HepG2 (cell line): ENCODE data around the gene RNF148. TPM values are rescaled to one million over a fixed set of nuclear protein-coding genes. Genes with fewer than 3 reads are reported as not detected.

ENCODE experiments used
- ATAC-seq: fragments of 200-7000 bp; cut with Tn5 transposase; 3 replicates; pipeline ENCODE4 v1.9.1; 2020; ENCODE audit warnings: mild to moderate bottlenecking, moderate library complexity
- BruUV-seq: library from RNA; stranded (reverse); fragments of 400-500 nt; replicated peaks from 2 replicates; lab custom pipeline; 2021; lab: Mats Ljungman, UMichigan
- CTCF ChIA-PET: fragments of 300-600 bp; formaldehyde crosslinking; extraction: SDS; loops from one replicate; lab custom pipeline; 2021; ENCODE audit warnings: low total read pairs, inconsistent platforms, low intra/inter-chr PET ratio; lab: Yijun Ruan, JAX
- POLR2A ChIA-PET: fragments of 350-600 bp; sonication (Branson Sonifier 250); formaldehyde crosslinking; loops from one replicate; lab custom pipeline; 2020; ENCODE audit warnings: antibody characterized with exemption, inconsistent platforms; lab: Yijun Ruan, JAX
- DNase-seq: peaks from one replicate; pipeline ENCODE4 v3.0.0-alpha.2; 2015; ENCODE audit warnings: low spot score
- FAIRE-seq: peaks from 3 replicates; lab custom pipeline; 2011; peaks lifted over from hg19 to GRCh38; lab: Jason Lieb, UNC
- H2AFZ ChIP-seq: one replicate; pipeline ENCODE4 v1.6.1; 2011; ENCODE audit warnings: low read length, inconsistent platforms
- H3K27ac ChIP-seq: fragments of 300-600 bp; 3 replicates; pipeline ENCODE4 v1.8.0; 2011; ENCODE audit warnings: mixed run types, mild to moderate bottlenecking, mixed read lengths, low read length, inconsistent platforms; ENCODE audit not compliant: insufficient read depth; ENCODE audit errors: extremely low read length
- H3K27me3 ChIP-seq, 2 experiments: fragments of 200-600 bp in 1 of 2; 2 replicates in 1 of 2; 3 replicates in 1 of 2; pipeline versions ENCODE4 v1.6.0 to v1.8.0; 2011; ENCODE audit warnings: low read length in 2 of 2, mild to moderate bottlenecking in 2 of 2, moderate library complexity in 2 of 2, inconsistent platforms in 1 of 2; ENCODE audit not compliant: insufficient read depth in 2 of 2, control insufficient read depth in 1 of 2
- H3K36me3 ChIP-seq, 2 experiments: fragments of 200-600 bp in 1 of 2; replicated peaks in 1 of 2; 2 replicates in 1 of 2; 3 replicates in 1 of 2; pipeline versions ENCODE4 v1.5.1 to v1.8.0; 2011; ENCODE audit warnings: low read length in 2 of 2, inconsistent platforms in 1 of 2; ENCODE audit not compliant: insufficient read depth in 2 of 2, control insufficient read depth in 1 of 2
- H3K4me1 ChIP-seq: 2 replicates; pipeline ENCODE4 v1.5.1; 2012; ENCODE audit warnings: low read length, inconsistent platforms; ENCODE audit not compliant: insufficient read depth
- H3K4me2 ChIP-seq: 2 replicates; pipeline ENCODE4 v1.6.0; 2011; ENCODE audit warnings: low read depth, low read length, inconsistent platforms
- H3K4me3 ChIP-seq, 3 experiments: fragments of 200-600 bp in 1 of 3; sonication (generic), shearing (Covaris generic) in 1 of 3; replicated peaks in 1 of 3; 2 replicates each; pipeline ENCODE4 v1.5.1; 2011 to 2016; ENCODE audit warnings: low read length in 3 of 3, inconsistent platforms in 2 of 3, low read depth in 2 of 3, mild to moderate bottlenecking in 2 of 3, control low read depth in 1 of 3, mixed read lengths in 1 of 3; ENCODE audit not compliant: insufficient read depth in 1 of 3
- H3K79me2 ChIP-seq: one replicate; pipeline ENCODE4 v1.6.1; 2011; ENCODE audit warnings: low read length, inconsistent platforms; ENCODE audit not compliant: insufficient read depth
- H3K9ac ChIP-seq: 2 replicates; pipeline ENCODE4 v1.6.0; 2011; ENCODE audit warnings: mild to moderate bottlenecking, low read depth, low read length, inconsistent platforms; ENCODE audit not compliant: insufficient read depth
- H3K9me3 ChIP-seq: 2 replicates; pipeline ENCODE4 v1.5.1; 2012; ENCODE audit warnings: mild to moderate bottlenecking, low read length
- H4K20me1 ChIP-seq: 2 replicates; pipeline ENCODE4 v1.6.0; 2011; ENCODE audit warnings: inconsistent platforms, mild to moderate bottlenecking, low read length, moderate library complexity; ENCODE audit not compliant: insufficient read depth
- GPN1 ChIP-seq: sonication (generic); formaldehyde crosslinking; IDR thresholded peaks from 2 replicates; pipeline ENCODE4 v1.5.1; 2020; ENCODE audit warnings: missing genetic modification reagents, borderline replicate concordance
- KMT2B ChIP-seq: IDR thresholded peaks from 2 replicates; pipeline ENCODE4 v1.6.1; 2016; ENCODE audit warnings: missing genetic modification reagents, missing compliant biosample characterization
- MAZ ChIP-seq, 2 experiments: sonication (generic) in 1 of 2; formaldehyde crosslinking in 1 of 2; IDR thresholded peaks; 2 replicates each; pipeline versions ENCODE4 v1.5.0 to v1.6.1; 2012 to 2020; ENCODE audit warnings: low read depth in 2 of 2, mild to moderate bottlenecking in 2 of 2, borderline replicate concordance in 1 of 2, improper control_type of control experiment in 1 of 2, low read length in 1 of 2, missing genetic modification reagents in 1 of 2, moderate library complexity in 1 of 2
- ZNF143 ChIP-seq: sonication (generic); formaldehyde crosslinking; IDR thresholded peaks from 2 replicates; pipeline ENCODE4 v1.4.0; 2020; ENCODE audit warnings: missing genetic modification reagents
- ZNF766 ChIP-seq: sonication (generic); formaldehyde crosslinking; IDR thresholded peaks from 2 replicates; pipeline ENCODE4 v1.5.0; 2020; ENCODE audit warnings: missing genetic modification reagents, borderline replicate concordance
- ZNF773 ChIP-seq: sonication (generic); formaldehyde crosslinking; IDR thresholded peaks from 2 replicates; pipeline ENCODE4 v1.4.0; 2020; ENCODE audit warnings: missing genetic modification reagents, borderline replicate concordance
- WGBS: methylation state at CpG from one replicate; pipeline ENCODE4 v1.1.6; 2017; ENCODE audit warnings: low lambda C conversion rate; 5-methylcytosine and 5-hydroxymethylcytosine counted together
- in situ Hi-C: cut with HindIII; loops from 2 replicates; pipeline ENCODE4 v1.10.0; 2017; ENCODE audit warnings: low pct_unique_long_range_greater_than_20kb; ENCODE audit not compliant: extremely low pct_ligation_motif_present
- intact Hi-C: fragments of 100-400 bp; cut with micrococcal nuclease; formaldehyde crosslinking; loops from one replicate; pipeline ENCODE4 v1.10.0; 2022; ENCODE audit not compliant: unreplicated experiment
- polyA plus RNA-seq, 8 experiments: library from polyadenylated mRNA; depleted of rRNA in 3 of 8; stranded (reverse) in 7 of 8; unstranded in 1 of 8; fragments of >200 nt; fragmentation: Illumina TruSeq in 4 of 8; extraction: Trizol in 4 of 8; gene quantifications; 2 replicates each; pipeline versions ENCODE4 v1.2.1 to v1.2.3, GENCODE V29; 2011 to 2016; ENCODE audit warnings: low read depth in 4 of 8, missing spikeins in 1 of 8, mixed read lengths in 1 of 8; ENCODE audit not compliant: insufficient read depth in 1 of 8
- total RNA-seq, 5 experiments: library from RNA; depleted of rRNA; stranded (reverse); fragments of >200 nt; fragmentation: Illumina TruSeq; extraction: Trizol; gene quantifications; 2 replicates each; pipeline ENCODE4 v1.2.3, GENCODE V29; 2016; ENCODE audit warnings: low read depth in 1 of 5
- TF ChIP-seq, protein P1 (sequence below): sonication (generic); formaldehyde crosslinking; IDR thresholded peaks from 2 replicates; pipeline ENCODE4 v1.4.0; 2020; ENCODE audit warnings: missing genetic modification reagents, mild to moderate bottlenecking, borderline replicate concordance
- TF ChIP-seq, protein P2 (sequence below): IDR thresholded peaks from 2 replicates; pipeline ENCODE4 v1.6.1; 2016; ENCODE audit warnings: low read depth, borderline replicate concordance
- TF ChIP-seq, protein P3 (sequence below): sonication (generic); formaldehyde crosslinking; IDR thresholded peaks from 2 replicates; pipeline ENCODE4 v1.4.0; 2020; ENCODE audit warnings: missing genetic modification reagents
- TF ChIP-seq, protein P4 (sequence below): sonication (generic); formaldehyde crosslinking; conservative IDR thresholded peaks from 2 replicates; pipeline ENCODE4 v1.4.0; 2020; ENCODE audit warnings: missing genetic modification reagents
- TF ChIP-seq, protein P5 (sequence below): sonication (generic); formaldehyde crosslinking; IDR thresholded peaks from 2 replicates; pipeline ENCODE4 v1.8.1; 2023; ENCODE audit warnings: mild to moderate bottlenecking, missing genetic modification reagents
- TF ChIP-seq, protein P6 (sequence below): sonication (generic); formaldehyde crosslinking; IDR thresholded peaks from 2 replicates; pipeline ENCODE4 v1.4.0; 2020; ENCODE audit warnings: mild to moderate bottlenecking, missing genetic modification reagents

Gene RNF148
- total and polyA plus RNA-seq, 2 of the 13 experiments (the other 11 are each of a cell fraction or from before 2014, with no cell fraction given), result 0.16 to 1.6 TPM

DNA sequence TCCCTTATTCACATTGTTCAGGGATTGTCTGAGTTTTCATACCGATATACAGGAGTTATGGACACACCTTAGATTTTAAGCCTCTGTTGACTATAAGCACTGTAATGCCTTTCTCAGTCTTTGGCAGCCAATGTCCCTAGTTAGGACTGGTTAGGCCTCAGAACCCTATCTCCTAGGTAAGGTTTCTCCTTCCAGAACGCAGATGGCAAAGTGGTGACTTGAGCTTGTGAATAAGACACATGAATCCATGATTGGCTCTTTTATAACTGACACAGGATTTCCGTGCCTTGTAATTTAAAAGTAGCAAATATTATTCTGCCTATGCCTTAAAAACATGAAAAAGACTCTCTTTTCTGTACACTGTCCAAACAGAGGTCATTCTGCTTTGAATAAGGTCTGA, 12.5 kb upstream of the RNF148 start:
- FAIRE-seq, result no peak
- BruUV-seq, result no TSS peak
- 100% methylated on average over 3 of the region's 3 CpGs for WGBS
- TF ChIP-seq MAZ (IDR thresholded peaks at IDR 0.05; ENCODE audit: borderline replicate concordance, low read depth, low read length) (no peak), MAZ (CRISPR knock-in tag; IDR thresholded peaks at IDR 0.05; ENCODE audit: low read depth) (no peak), KMT2B (CRISPR knock-in tag) (no peak), ZNF143 (CRISPR knock-in tag) (no peak), ZNF766 (no peak), ZNF773 (CRISPR knock-in tag) (no peak), GPN1 (CRISPR knock-in tag) (no peak)
- TF ChIP-seq, protein P1, sequence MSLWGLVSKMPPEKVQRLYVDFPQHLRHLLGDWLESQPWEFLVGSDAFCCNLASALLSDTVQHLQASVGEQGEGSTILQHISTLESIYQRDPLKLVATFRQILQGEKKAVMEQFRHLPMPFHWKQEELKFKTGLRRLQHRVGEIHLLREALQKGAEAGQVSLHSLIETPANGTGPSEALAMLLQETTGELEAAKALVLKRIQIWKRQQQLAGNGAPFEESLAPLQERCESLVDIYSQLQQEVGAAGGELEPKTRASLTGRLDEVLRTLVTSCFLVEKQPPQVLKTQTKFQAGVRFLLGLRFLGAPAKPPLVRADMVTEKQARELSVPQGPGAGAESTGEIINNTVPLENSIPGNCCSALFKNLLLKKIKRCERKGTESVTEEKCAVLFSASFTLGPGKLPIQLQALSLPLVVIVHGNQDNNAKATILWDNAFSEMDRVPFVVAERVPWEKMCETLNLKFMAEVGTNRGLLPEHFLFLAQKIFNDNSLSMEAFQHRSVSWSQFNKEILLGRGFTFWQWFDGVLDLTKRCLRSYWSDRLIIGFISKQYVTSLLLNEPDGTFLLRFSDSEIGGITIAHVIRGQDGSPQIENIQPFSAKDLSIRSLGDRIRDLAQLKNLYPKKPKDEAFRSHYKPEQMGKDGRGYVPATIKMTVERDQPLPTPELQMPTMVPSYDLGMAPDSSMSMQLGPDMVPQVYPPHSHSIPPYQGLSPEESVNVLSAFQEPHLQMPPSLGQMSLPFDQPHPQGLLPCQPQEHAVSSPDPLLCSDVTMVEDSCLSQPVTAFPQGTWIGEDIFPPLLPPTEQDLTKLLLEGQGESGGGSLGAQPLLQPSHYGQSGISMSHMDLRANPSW (CRISPR knock-in tag), result no peak
- TF ChIP-seq, protein P2, sequence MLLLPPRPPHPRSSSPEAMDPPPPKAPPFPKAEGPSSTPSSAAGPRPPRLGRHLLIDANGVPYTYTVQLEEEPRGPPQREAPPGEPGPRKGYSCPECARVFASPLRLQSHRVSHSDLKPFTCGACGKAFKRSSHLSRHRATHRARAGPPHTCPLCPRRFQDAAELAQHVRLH (CRISPR knock-in tag), result no peak
- TF ChIP-seq, protein P3, sequence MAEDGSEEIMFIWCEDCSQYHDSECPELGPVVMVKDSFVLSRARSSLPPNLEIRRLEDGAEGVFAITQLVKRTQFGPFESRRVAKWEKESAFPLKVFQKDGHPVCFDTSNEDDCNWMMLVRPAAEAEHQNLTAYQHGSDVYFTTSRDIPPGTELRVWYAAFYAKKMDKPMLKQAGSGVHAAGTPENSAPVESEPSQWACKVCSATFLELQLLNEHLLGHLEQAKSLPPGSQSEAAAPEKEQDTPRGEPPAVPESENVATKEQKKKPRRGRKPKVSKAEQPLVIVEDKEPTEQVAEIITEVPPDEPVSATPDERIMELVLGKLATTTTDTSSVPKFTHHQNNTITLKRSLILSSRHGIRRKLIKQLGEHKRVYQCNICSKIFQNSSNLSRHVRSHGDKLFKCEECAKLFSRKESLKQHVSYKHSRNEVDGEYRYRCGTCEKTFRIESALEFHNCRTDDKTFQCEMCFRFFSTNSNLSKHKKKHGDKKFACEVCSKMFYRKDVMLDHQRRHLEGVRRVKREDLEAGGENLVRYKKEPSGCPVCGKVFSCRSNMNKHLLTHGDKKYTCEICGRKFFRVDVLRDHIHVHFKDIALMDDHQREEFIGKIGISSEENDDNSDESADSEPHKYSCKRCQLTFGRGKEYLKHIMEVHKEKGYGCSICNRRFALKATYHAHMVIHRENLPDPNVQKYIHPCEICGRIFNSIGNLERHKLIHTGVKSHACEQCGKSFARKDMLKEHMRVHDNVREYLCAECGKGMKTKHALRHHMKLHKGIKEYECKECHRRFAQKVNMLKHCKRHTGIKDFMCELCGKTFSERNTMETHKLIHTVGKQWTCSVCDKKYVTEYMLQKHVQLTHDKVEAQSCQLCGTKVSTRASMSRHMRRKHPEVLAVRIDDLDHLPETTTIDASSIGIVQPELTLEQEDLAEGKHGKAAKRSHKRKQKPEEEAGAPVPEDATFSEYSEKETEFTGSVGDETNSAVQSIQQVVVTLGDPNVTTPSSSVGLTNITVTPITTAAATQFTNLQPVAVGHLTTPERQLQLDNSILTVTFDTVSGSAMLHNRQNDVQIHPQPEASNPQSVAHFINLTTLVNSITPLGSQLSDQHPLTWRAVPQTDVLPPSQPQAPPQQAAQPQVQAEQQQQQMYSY, result no peak
- TF ChIP-seq, protein P4, sequence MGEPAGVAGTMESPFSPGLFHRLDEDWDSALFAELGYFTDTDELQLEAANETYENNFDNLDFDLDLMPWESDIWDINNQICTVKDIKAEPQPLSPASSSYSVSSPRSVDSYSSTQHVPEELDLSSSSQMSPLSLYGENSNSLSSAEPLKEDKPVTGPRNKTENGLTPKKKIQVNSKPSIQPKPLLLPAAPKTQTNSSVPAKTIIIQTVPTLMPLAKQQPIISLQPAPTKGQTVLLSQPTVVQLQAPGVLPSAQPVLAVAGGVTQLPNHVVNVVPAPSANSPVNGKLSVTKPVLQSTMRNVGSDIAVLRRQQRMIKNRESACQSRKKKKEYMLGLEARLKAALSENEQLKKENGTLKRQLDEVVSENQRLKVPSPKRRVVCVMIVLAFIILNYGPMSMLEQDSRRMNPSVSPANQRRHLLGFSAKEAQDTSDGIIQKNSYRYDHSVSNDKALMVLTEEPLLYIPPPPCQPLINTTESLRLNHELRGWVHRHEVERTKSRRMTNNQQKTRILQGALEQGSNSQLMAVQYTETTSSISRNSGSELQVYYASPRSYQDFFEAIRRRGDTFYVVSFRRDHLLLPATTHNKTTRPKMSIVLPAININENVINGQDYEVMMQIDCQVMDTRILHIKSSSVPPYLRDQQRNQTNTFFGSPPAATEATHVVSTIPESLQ, result no peak
- TF ChIP-seq, protein P5, sequence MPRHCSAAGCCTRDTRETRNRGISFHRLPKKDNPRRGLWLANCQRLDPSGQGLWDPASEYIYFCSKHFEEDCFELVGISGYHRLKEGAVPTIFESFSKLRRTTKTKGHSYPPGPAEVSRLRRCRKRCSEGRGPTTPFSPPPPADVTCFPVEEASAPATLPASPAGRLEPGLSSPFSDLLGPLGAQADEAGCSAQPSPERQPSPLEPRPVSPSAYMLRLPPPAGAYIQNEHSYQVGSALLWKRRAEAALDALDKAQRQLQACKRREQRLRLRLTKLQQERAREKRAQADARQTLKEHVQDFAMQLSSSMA (CRISPR knock-in tag), result no peak
- TF ChIP-seq, protein P6, sequence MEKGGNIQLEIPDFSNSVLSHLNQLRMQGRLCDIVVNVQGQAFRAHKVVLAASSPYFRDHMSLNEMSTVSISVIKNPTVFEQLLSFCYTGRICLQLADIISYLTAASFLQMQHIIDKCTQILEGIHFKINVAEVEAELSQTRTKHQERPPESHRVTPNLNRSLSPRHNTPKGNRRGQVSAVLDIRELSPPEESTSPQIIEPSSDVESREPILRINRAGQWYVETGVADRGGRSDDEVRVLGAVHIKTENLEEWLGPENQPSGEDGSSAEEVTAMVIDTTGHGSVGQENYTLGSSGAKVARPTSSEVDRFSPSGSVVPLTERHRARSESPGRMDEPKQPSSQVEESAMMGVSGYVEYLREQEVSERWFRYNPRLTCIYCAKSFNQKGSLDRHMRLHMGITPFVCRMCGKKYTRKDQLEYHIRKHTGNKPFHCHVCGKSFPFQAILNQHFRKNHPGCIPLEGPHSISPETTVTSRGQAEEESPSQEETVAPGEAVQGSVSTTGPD (CRISPR knock-in tag), result no peak

More for the DNA sequence above, 12.5 kb upstream of the RNF148 start:
- ChIA-PET POLR2A (no interaction called here), CTCF (no interaction called here)
- Histone ChIP-seq H3K27me3 (no peaks in the 10 kb centered on the region), H4K20me1 (no peaks in the 10 kb centered on the region), H3K36me3 (no peaks in the 10 kb centered on the region), H3K4me1 (peaks cover 14% of the 10 kb centered on the region), H3K27ac (no peak overlapping the region), H3K9me3 (no peaks in the 10 kb centered on the region), H3K79me2 (no peaks in the 10 kb centered on the region), H3K4me2 (no peak overlapping the region), H2AFZ (no peak overlapping the region), H3K4me3 (no peak overlapping the region), H3K9ac (no peak overlapping the region)
- in situ Hi-C loops, result no loop called here
- ATAC-seq (no peak), DNase-seq (no peak)
- intact Hi-C loops, result no loop called here
